ENCODE data around the gene VEZT. TPM values are rescaled to one million over a fixed set of nuclear protein-coding genes. Genes with fewer than 3 reads are reported as not detected.

Gene VEZT
- total RNA-seq, 1 donor from 2014 or later = 64.2 TPM

GRCh38 chr12:95216711-95217376, 763 bp upstream of the VEZT start:
- no peak for DNase-seq
- Histone ChIP-seq H3K4me3 (peak overlapping the region; percentile 88), H3K4me1 (peaks cover 38% of the 10 kb centered on the region), H3K36me3 (no peaks in the 10 kb centered on the region), H3K9me3 (no peaks in the 10 kb centered on the region), H3K27me3 (ENCODE audit: low read depth) (no peaks in the 10 kb centered on the region), H3K27ac (peak overlapping the region; percentile 97)
- no peak for TF ChIP-seq CTCF (IDR thresholded peaks at IDR 0.05)
- intact Hi-C loops (cut with DNase I) = no loop called here
- ATAC-seq = peak; percentile 35 to 49

GRCh38 chr12:95218150-95219133, 835 bp downstream of the VEZT start:
- Histone ChIP-seq H3K27me3 (ENCODE audit: low read depth) (no peaks in the 10 kb centered on the region), H3K27ac (peak overlapping the region; percentile 97), H3K4me1 (peaks cover 32% of the 10 kb centered on the region), H3K36me3 (no peaks in the 10 kb centered on the region), H3K4me3 (peak overlapping the region; percentile 88), H3K9me3 (no peaks in the 10 kb centered on the region)
- intact Hi-C loops (cut with DNase I) = no loop called here
- no peak for DNase-seq
- TF ChIP-seq CTCF (IDR thresholded peaks at IDR 0.05) = no peak
- peak in 1 of 2 donors; percentile 74 for ATAC-seq

- Histone ChIP-seq H3K27ac (no peak overlapping the region), H3K4me1 (peaks cover 29% of the 10 kb centered on the region), H3K4me3 (no peak overlapping the region), H3K36me3 (peaks cover 11% of the 10 kb centered on the region), H3K27me3 (ENCODE audit: low read depth) (no peaks in the 10 kb centered on the region), H3K9me3 (no peaks in the 10 kb centered on the region)
- DNase-seq (no peak), ATAC-seq (no peak)
- TF ChIP-seq CTCF (IDR thresholded peaks at IDR 0.05) = no peak
- intact Hi-C loops (cut with DNase I) = no loop called here
Measured at GRCh38 chr12:95220190-95220589, 2.6 kb downstream of the VEZT start.

- H3K27ac ChIP-seq = no peak overlapping the region
- no peak overlapping the region for H3K4me3 ChIP-seq
- peaks cover 16% of the 10 kb centered on the region for H3K36me3 ChIP-seq
- TF ChIP-seq CTCF (IDR thresholded peaks at IDR 0.05) = no peak
- H3K9me3 ChIP-seq = no peaks in the 10 kb centered on the region
- intact Hi-C loops (cut with DNase I) = no loop called here
- DNase-seq (no peak), ATAC-seq (no peak)
- peaks cover 29% of the 10 kb centered on the region for H3K4me1 ChIP-seq
- H3K27me3 ChIP-seq (ENCODE audit: low read depth) = no peaks in the 10 kb centered on the region
Measured at GRCh38 chr12:95220726-95221125, 3.1 kb downstream of the VEZT start.

GRCh38 chr12:95224202-95225170, 6.9 kb downstream of the VEZT start:
- Histone ChIP-seq H3K27me3 (ENCODE audit: low read depth) (no peaks in the 10 kb centered on the region), H3K27ac (no peak overlapping the region), H3K36me3 (peaks cover 18% of the 10 kb centered on the region), H3K9me3 (no peaks in the 10 kb centered on the region), H3K4me3 (no peak overlapping the region), H3K4me1 (peaks cover 27% of the 10 kb centered on the region)
- intact Hi-C loops (cut with DNase I) = no loop called here
- ATAC-seq (peak in 1 of 2 donors; percentile 44), DNase-seq (no peak)
- TF ChIP-seq CTCF (IDR thresholded peaks at IDR 0.05) = no peak

Data from lower lobe of right lung (tissue), 2 donors.